Esophagus muscularis mucosa (tissue), 4 donors: Measurements from ENCODE around the gene UBE2B. TPM values are rescaled to one million over a fixed set of nuclear protein-coding genes. Genes with fewer than 3 reads are reported as not detected.
"Not testable (repeated sequence)": the region's sequence is repeated elsewhere in the genome, so short reads cannot be mapped to it uniquely, and the experiment has no call there.

Source experiments
- DNase-seq: peaks from one replicate; pipeline ENCODE4 v3.0.0-alpha.2; 2017; ENCODE audit errors: extremely low spot score
- H3K27ac ChIP-seq, 4 donors: fragments of 200-600 bp; sonication (generic); replicated peaks in 1 of 4; 1 replicate in 3 of 4; 2 replicates in 1 of 4; pipeline ENCODE4 v1.5.1; 2016 to 2019; ENCODE audit warnings: mild to moderate bottlenecking in 1 of 4
- H3K27me3 ChIP-seq, 4 donors: fragments of 200-600 bp; sonication (generic); one replicate each; pipeline versions ENCODE4 v1.5.1 to v1.6.0; 2016 to 2019
- H3K36me3 ChIP-seq, 4 donors: fragments of 200-600 bp; sonication (generic); one replicate each; pipeline ENCODE4 v1.5.1; 2016 to 2019
- H3K4me1 ChIP-seq, 4 donors: fragments of 200-600 bp; sonication (generic); one replicate each; pipeline ENCODE4 v1.5.1; 2016 to 2019
- H3K4me3 ChIP-seq, 4 donors: fragments of 200-600 bp; sonication (generic); 1 replicate in 2 of 4; 2 replicates in 2 of 4; pipeline ENCODE4 v1.5.1; 2016 to 2019; ENCODE audit warnings: mild to moderate bottlenecking in 4 of 4, moderate library complexity in 1 of 4
- H3K9me3 ChIP-seq, 4 donors: fragments of 200-600 bp; sonication (generic); 1 replicate in 3 of 4; 2 replicates in 1 of 4; pipeline ENCODE4 v1.5.1; 2016 to 2019
- CTCF ChIP-seq, 3 experiments: fragments of 200-600 bp in 2 of 3; fragments of 450-650 bp in 1 of 3; sonication (generic) in 2 of 3; IDR thresholded peaks; one replicate each; pipeline ENCODE4 v1.5.1; 2017 to 2019; ENCODE audit warnings: antibody characterized with exemption in 3 of 3, mild to moderate bottlenecking in 2 of 3, moderate library complexity in 1 of 3
- EP300 ChIP-seq: sonication (generic); formaldehyde crosslinking; IDR thresholded peaks from one replicate; pipeline ENCODE4 v1.6.1; 2017; ENCODE audit warnings: antibody characterized with exemption
- POLR2A ChIP-seq: fragments of 450-650 bp; IDR thresholded peaks from one replicate; pipeline ENCODE4 v1.6.1; 2017; ENCODE audit warnings: antibody characterized with exemption, moderate library complexity, mild to moderate bottlenecking, low read depth
- POLR2AphosphoS5 ChIP-seq, 2 donors: sonication (generic); formaldehyde crosslinking; IDR thresholded peaks; one replicate each; pipeline ENCODE4 v1.6.1; 2017; ENCODE audit warnings: antibody characterized with exemption in 2 of 2
- WGBS: methylation state at CpG from one replicate; pipeline ENCODE4 v1.1.5; 2018; 5-methylcytosine and 5-hydroxymethylcytosine counted together
- intact Hi-C: fragments of 100-400 bp; cut with DNase I; formaldehyde crosslinking; loops from one replicate; pipeline ENCODE4 v1.15.1; 2023
- total RNA-seq, 4 donors: library from RNA; depleted of rRNA; stranded (reverse); fragments of >200 nt; gene quantifications; one replicate each; pipeline versions ENCODE4 v1.1.0 to v1.2.1, GENCODE V29; 2016

The UBE2B gene
- total RNA-seq, 4 donors from 2014 or later: 38.2 to 96.3 (median 52.3) TPM

- intact Hi-C loops: no loop called here
Measured at GRCh38 chr5:134417707-134418106, 46.3 kb downstream of the UBE2B start.

GRCh38 chr5:134418958-134419357 lies 47.6 kb downstream of the UBE2B start:
- no peak for TF ChIP-seq EP300
- no peaks in the 10 kb centered on the region for H3K36me3 ChIP-seq
- H3K27me3 ChIP-seq: no peaks in the 10 kb centered on the region
- no peak for DNase-seq
- no peak overlapping the region for H3K4me3 ChIP-seq
- intact Hi-C loops: no loop called here
- H3K4me1 ChIP-seq: no peaks in the 10 kb centered on the region
- H3K27ac ChIP-seq: no peak overlapping the region
- peaks cover 0 to 9% (median 3%) of the 10 kb centered on the region in 4 donors for H3K9me3 ChIP-seq
- 94% methylated on average over 3 of the region's 3 CpGs for WGBS

More at GRCh38 chr5:134417707-134418106, 46.3 kb downstream of the UBE2B start:
- DNase-seq: no peak
- no peak overlapping the region for H3K4me3 ChIP-seq
- no peak for TF ChIP-seq POLR2A
- TF ChIP-seq POLR2AphosphoS5 (IDR thresholded peaks at IDR 0.05): no peak
- no peak for TF ChIP-seq CTCF (IDR thresholded peaks at IDR 0.05)
- TF ChIP-seq EP300: no peak
- no peaks in the 10 kb centered on the region for H3K27me3 ChIP-seq
- H3K9me3 ChIP-seq: peaks cover 0 to 9% (median 3%) of the 10 kb centered on the region in 4 donors
- peaks cover 3 to 6% (median 5%) of the 10 kb centered on the region in 4 donors for H3K4me1 ChIP-seq
- no peaks in the 10 kb centered on the region for H3K36me3 ChIP-seq
- no peak overlapping the region for H3K27ac ChIP-seq

GRCh38 chr5:134420343-134420742 lies 49.0 kb downstream of the UBE2B start:
- DNase-seq: no peak
- TF ChIP-seq EP300: no peak
- TF ChIP-seq CTCF (IDR thresholded peaks at IDR 0.05): no peak
- no peak for TF ChIP-seq POLR2A
- no peak for TF ChIP-seq POLR2AphosphoS5 (IDR thresholded peaks at IDR 0.05)
- Histone ChIP-seq H3K9me3 (peaks cover 0 to 9% (median 3%) of the 10 kb centered on the region in 4 donors), H3K4me3 (no peak overlapping the region), H3K27me3 (no peaks in the 10 kb centered on the region), H3K27ac (no peak overlapping the region), H3K4me1 (no peaks in the 10 kb centered on the region), H3K36me3 (no peaks in the 10 kb centered on the region)
- WGBS: 93% methylated on average over 2 of the region's 2 CpGs
- intact Hi-C loops: no loop called here

- H3K4me3 ChIP-seq, DNase-seq, H3K27me3 ChIP-seq, H3K27ac ChIP-seq, intact Hi-C loops, H3K4me1 ChIP-seq, H3K36me3 ChIP-seq, H3K9me3 ChIP-seq: not testable (repeated sequence)
- WGBS: 96% methylated on average over 4 of the region's 4 CpGs
Measured at GRCh38 chr5:134421038-134421437, 49.7 kb downstream of the UBE2B start.

- no peak overlapping the region for H3K27ac ChIP-seq
- no peaks in the 10 kb centered on the region for H3K36me3 ChIP-seq
- 87% methylated on average over 6 of the region's 7 CpGs for WGBS
- no peak for TF ChIP-seq POLR2A
- no peak for TF ChIP-seq CTCF (IDR thresholded peaks at IDR 0.05)
- TF ChIP-seq EP300: no peak
- no peak for TF ChIP-seq POLR2AphosphoS5 (IDR thresholded peaks at IDR 0.05)
- peaks cover 0 to 9% (median 3%) of the 10 kb centered on the region in 4 donors for H3K9me3 ChIP-seq
- no peaks in the 10 kb centered on the region for H3K4me1 ChIP-seq
- no peak for DNase-seq
- no peak overlapping the region for H3K4me3 ChIP-seq
- H3K27me3 ChIP-seq: no peaks in the 10 kb centered on the region
- intact Hi-C loops: no loop called here
Measured at GRCh38 chr5:134422791-134423365, 51.5 kb downstream of the UBE2B start.

- no peak overlapping the region for H3K4me3 ChIP-seq
- DNase-seq: no peak
- peaks cover 0 to 9% (median 3%) of the 10 kb centered on the region in 4 donors for H3K9me3 ChIP-seq
- H3K27me3 ChIP-seq: no peaks in the 10 kb centered on the region
- no peak overlapping the region for H3K27ac ChIP-seq
- H3K4me1 ChIP-seq: no peaks in the 10 kb centered on the region
- TF ChIP-seq CTCF (IDR thresholded peaks at IDR 0.05) (no peak), POLR2AphosphoS5 (IDR thresholded peaks at IDR 0.05) (no peak), EP300 (no peak)
- WGBS: 79% methylated on average over 2 of the region's 2 CpGs
- intact Hi-C loops: no loop called here
- H3K36me3 ChIP-seq: no peaks in the 10 kb centered on the region
Measured at GRCh38 chr5:134423376-134423775, 52.0 kb downstream of the UBE2B start.
